Stomach (tissue), 4 donors: ENCODE results near the gene CCDC69.

Source experiments
- EP300 ChIP-seq: sonication (generic); formaldehyde crosslinking; IDR thresholded peaks from one replicate; pipeline ENCODE4 v1.6.1; 2017; ENCODE audit warnings: antibody characterized with exemption
- POLR2A ChIP-seq, 4 donors: fragments of 450-650 bp; IDR thresholded peaks; one replicate each; pipeline ENCODE4 v1.6.1; 2016; ENCODE audit warnings: antibody characterized with exemption in 4 of 4, control low read depth in 2 of 4, mild to moderate bottlenecking in 1 of 4, moderate library complexity in 1 of 4
- TF ChIP-seq, protein P1 (sequence below), 7 experiments: fragments of 450-650 bp in 4 of 7; fragments of 200-600 bp in 3 of 7; sonication (generic) in 3 of 7; IDR thresholded peaks; one replicate each; pipeline ENCODE4 v1.5.1; 2016 to 2019; ENCODE audit warnings: antibody characterized with exemption in 7 of 7, control low read depth in 2 of 7, mild to moderate bottlenecking in 1 of 7

DNA sequence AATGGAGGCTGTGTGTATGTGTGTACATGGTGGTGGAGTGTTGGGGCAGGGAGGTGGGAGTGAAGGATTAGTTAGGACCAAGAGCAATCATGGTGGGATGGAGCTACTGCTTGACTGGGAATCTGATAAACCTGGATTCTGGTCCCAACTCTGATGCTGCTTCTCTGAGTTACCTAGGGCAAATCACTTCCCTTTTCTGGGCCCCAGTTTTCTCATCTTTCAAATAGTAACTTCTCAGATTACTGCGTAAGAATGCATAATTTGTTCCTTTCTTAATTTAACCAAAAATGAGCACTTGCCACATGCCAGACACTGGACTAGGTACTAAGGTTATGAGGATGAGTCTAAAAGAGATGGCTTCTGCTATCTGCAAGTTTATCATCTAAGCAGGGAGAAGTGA is 45.5 kb downstream of the CCDC69 start:
- no peak for TF ChIP-seq POLR2A (IDR thresholded peaks at IDR 0.05)
- TF ChIP-seq, protein P1, sequence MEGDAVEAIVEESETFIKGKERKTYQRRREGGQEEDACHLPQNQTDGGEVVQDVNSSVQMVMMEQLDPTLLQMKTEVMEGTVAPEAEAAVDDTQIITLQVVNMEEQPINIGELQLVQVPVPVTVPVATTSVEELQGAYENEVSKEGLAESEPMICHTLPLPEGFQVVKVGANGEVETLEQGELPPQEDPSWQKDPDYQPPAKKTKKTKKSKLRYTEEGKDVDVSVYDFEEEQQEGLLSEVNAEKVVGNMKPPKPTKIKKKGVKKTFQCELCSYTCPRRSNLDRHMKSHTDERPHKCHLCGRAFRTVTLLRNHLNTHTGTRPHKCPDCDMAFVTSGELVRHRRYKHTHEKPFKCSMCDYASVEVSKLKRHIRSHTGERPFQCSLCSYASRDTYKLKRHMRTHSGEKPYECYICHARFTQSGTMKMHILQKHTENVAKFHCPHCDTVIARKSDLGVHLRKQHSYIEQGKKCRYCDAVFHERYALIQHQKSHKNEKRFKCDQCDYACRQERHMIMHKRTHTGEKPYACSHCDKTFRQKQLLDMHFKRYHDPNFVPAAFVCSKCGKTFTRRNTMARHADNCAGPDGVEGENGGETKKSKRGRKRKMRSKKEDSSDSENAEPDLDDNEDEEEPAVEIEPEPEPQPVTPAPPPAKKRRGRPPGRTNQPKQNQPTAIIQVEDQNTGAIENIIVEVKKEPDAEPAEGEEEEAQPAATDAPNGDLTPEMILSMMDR (IDR thresholded peaks at IDR 0.05), result no peak
- TF ChIP-seq EP300, result no peak
